Left ventricle myocardium inferior (tissue), 1 donor: Measurements from ENCODE around the gene R3HCC1L. TPM values are rescaled to one million over a fixed set of nuclear protein-coding genes. Genes with fewer than 3 reads are reported as not detected.
"Not testable (repeated sequence)": the region's sequence is repeated elsewhere in the genome, so short reads cannot be mapped to it uniquely, and the experiment has no call there.

Experiments used
- DNase-seq: peaks from one replicate; pipeline ENCODE4 v3.0.0-alpha.2; 2020
- H3K27ac ChIP-seq: fragments of 200-600 bp; replicated peaks from 2 replicates; pipeline ENCODE4 v1.8.0; 2021
- H3K27me3 ChIP-seq: fragments of 200-600 bp; 2 replicates; pipeline ENCODE4 v1.8.0; 2021; ENCODE audit warnings: low read depth
- H3K36me3 ChIP-seq: fragments of 200-600 bp; 2 replicates; pipeline ENCODE4 v1.8.0; 2021
- H3K4me1 ChIP-seq: fragments of 200-600 bp; 2 replicates; pipeline ENCODE4 v1.8.0; 2021
- H3K4me3 ChIP-seq: fragments of 200-600 bp; 2 replicates; pipeline ENCODE4 v1.8.0; 2021; ENCODE audit warnings: mild to moderate bottlenecking, moderate library complexity
- H3K9me3 ChIP-seq: fragments of 200-600 bp; replicated peaks from 2 replicates; pipeline ENCODE4 v1.8.0; 2021
- CTCF ChIP-seq: fragments of 200-600 bp; IDR thresholded peaks from 2 replicates; pipeline ENCODE4 v1.8.0; 2021; ENCODE audit warnings: antibody characterized with exemption, mild to moderate bottlenecking, borderline replicate concordance
- intact Hi-C: fragments of 100-400 bp; cut with micrococcal nuclease; formaldehyde crosslinking; loops from one replicate; pipeline ENCODE4 v1.11.0; 2022
- total RNA-seq: library from RNA; stranded (reverse); fragmentation: NEBNext Ultra II Directional; extraction: Animal tissue kit (Norgen Biotek cat#: 25700); gene quantifications from one replicate; pipeline ENCODE4 v1.2.1, GENCODE V29; 2021
- donor health status: DM: no; HTN: yes; CAD: no; lungs with severe emphysema.

The R3HCC1L gene
- total RNA-seq, 1 donor from 2014 or later = 5.9 TPM

- Histone ChIP-seq H3K4me1 (peaks cover 36% of the 10 kb centered on the region), H3K27ac (no peak overlapping the region), H3K27me3 (no peaks in the 10 kb centered on the region), H3K4me3 (no peak overlapping the region), H3K9me3 (no peaks in the 10 kb centered on the region), H3K36me3 (peaks cover 11% of the 10 kb centered on the region)
- no peak for DNase-seq
- peak; percentile 85 for TF ChIP-seq CTCF
- intact Hi-C loops = loop anchor here (5.0 kb wide), 1 partner anchor 137 kb away; no protein-coding TSS in a partner anchor
Observed at GRCh38 chr10:98170249-98171117, 36.0 kb downstream of the R3HCC1L start.

GRCh38 chr10:98172073-98172472 is 37.6 kb downstream of the R3HCC1L start:
- intact Hi-C loops = loop anchor here (5.0 kb wide), 1 partner anchor 135 kb away; no protein-coding TSS in a partner anchor
- Histone ChIP-seq H3K4me1 (peaks cover 36% of the 10 kb centered on the region), H3K27me3 (no peaks in the 10 kb centered on the region), H3K27ac (no peak overlapping the region), H3K36me3 (peaks cover 3% of the 10 kb centered on the region), H3K9me3 (no peaks in the 10 kb centered on the region), H3K4me3 (peak overlapping the region; percentile 0)
- DNase-seq = peak; percentile 25
- no peak for TF ChIP-seq CTCF

- no peak for TF ChIP-seq CTCF
- Histone ChIP-seq H3K36me3 (no peaks in the 10 kb centered on the region), H3K9me3 (no peaks in the 10 kb centered on the region), H3K27ac (no peak overlapping the region), H3K4me3 (peak overlapping the region; percentile 0), H3K27me3 (no peaks in the 10 kb centered on the region), H3K4me1 (peaks cover 36% of the 10 kb centered on the region)
- DNase-seq = no peak
- intact Hi-C loops = loop anchor here (5.0 kb wide), 1 partner anchor 135 kb away; no protein-coding TSS in a partner anchor
Observed at GRCh38 chr10:98172495-98172894, 38.0 kb downstream of the R3HCC1L start.

GRCh38 chr10:98173260-98173659 is 38.8 kb downstream of the R3HCC1L start:
- H3K27me3 ChIP-seq = no peaks in the 10 kb centered on the region
- H3K9me3 ChIP-seq = no peaks in the 10 kb centered on the region
- H3K36me3 ChIP-seq = no peaks in the 10 kb centered on the region
- no peak overlapping the region for H3K27ac ChIP-seq
- TF ChIP-seq CTCF = no peak
- peaks cover 36% of the 10 kb centered on the region for H3K4me1 ChIP-seq
- no peak for DNase-seq
- H3K4me3 ChIP-seq = no peak overlapping the region
- intact Hi-C loops = loop anchor here (5.0 kb wide), 1 partner anchor 134 kb away; no protein-coding TSS in a partner anchor

- H3K4me3 ChIP-seq, DNase-seq, H3K9me3 ChIP-seq, intact Hi-C loops, H3K4me1 ChIP-seq, H3K27me3 ChIP-seq, H3K27ac ChIP-seq: not testable (repeated sequence)
- peaks cover 22% of the 10 kb centered on the region for H3K36me3 ChIP-seq
Observed at GRCh38 chr10:98182351-98182915, 48.0 kb downstream of the R3HCC1L start.

- Histone ChIP-seq H3K9me3 (no peaks in the 10 kb centered on the region), H3K36me3 (peaks cover 30% of the 10 kb centered on the region), H3K27me3 (no peaks in the 10 kb centered on the region), H3K27ac (no peak overlapping the region), H3K4me3 (no peak overlapping the region), H3K4me1 (no peaks in the 10 kb centered on the region)
- no peak for DNase-seq
- intact Hi-C loops = no loop called here
- no peak for TF ChIP-seq CTCF
Observed at GRCh38 chr10:98186681-98187080, 52.2 kb downstream of the R3HCC1L start.

DNA sequence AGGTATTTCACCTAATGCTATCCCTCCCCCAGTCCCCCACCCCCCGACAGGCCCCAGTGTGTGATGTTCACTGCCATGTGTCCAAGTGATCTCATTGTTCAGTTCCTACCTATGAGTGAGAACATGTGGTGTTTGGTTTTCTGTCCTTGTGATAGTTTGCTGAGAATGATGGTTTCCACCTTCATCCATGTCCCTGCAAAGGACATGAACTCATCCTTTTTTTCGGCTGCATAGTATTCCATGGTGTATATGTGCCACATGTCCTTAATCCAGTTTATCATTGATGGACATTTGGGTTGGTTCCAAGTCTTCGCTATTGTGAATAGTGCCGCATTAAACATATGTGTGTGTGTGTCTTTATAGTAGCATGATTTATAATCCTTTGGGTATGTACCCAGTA is 56.3 kb downstream of the R3HCC1L start:
- H3K4me1 ChIP-seq, H3K27ac ChIP-seq, H3K4me3 ChIP-seq, H3K27me3 ChIP-seq, DNase-seq, intact Hi-C loops: not testable (repeated sequence)
- peaks cover 12% of the 10 kb centered on the region for H3K9me3 ChIP-seq
- peaks cover 24% of the 10 kb centered on the region for H3K36me3 ChIP-seq
